ENCODE measurements around the gene IL4.

Gene IL4

GRCh38 chr5:132675936-132676689 is 2.3 kb downstream of the IL4 start:
- TF ChIP-seq CTCF (conservative IDR thresholded peaks at IDR 0.05; ENCODE audit: low read length), result no peak
- no peak for DNase-seq (ENCODE audit: low read depth)
- H3K4me3 ChIP-seq (ENCODE audit: low read length), result no peak overlapping the region

DNA sequence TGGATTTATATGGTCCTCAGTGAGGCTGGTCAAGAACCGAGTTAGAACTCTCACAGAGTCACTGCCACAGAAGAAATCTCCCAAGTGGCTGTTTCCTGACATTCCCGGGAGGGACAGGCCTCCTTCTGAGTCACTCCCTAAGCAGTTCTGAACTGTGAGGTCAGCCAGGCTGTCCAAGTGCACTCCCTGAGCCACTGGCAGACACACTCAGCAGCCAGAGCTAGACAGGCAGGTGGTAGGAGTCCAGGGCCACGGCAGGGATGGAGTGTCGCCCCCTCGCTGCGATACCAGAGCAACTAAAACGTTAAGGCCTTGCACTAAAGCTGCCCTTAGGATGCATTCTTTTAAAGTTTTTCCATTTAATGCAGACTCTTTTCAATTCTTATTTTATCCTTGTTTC is 3.4 kb downstream of the IL4 start:
- no peak overlapping the region for H3K4me3 ChIP-seq (ENCODE audit: low read length)
- TF ChIP-seq CTCF (conservative IDR thresholded peaks at IDR 0.05; ENCODE audit: low read length), result peak; percentile 46
- DNase-seq (ENCODE audit: low read depth), result peak; percentile 86

- DNase-seq (ENCODE audit: low read depth), result no peak
- TF ChIP-seq CTCF (conservative IDR thresholded peaks at IDR 0.05; ENCODE audit: low read length), result no peak
- no peak overlapping the region for H3K4me3 ChIP-seq (ENCODE audit: low read length)
These were observed 4.1 kb downstream of the IL4 start for GRCh38 chr5:132677682-132678400.

DNA sequence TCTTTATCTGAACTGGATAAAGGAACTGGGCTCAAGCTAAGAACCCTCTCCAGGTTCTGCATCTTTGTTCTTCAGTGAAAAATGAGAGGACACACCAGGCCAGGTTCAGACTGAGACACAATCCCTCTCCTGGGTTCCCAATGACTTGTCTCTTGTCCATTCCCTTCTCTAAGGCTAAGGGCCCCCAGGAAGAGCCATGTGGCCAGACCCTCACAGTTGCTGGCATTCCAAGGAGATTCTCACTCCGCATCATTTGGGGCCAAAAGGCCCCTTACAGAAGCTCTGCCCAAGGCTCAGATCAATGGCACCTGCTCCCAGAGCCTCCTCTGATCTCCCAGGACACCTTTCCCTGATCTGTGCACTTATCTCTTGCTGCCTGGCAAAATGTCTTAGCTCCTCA is 4.9 kb downstream of the IL4 start:
- no peak overlapping the region for H3K4me3 ChIP-seq (ENCODE audit: low read length)
- no peak for DNase-seq (ENCODE audit: low read depth)
- no peak for TF ChIP-seq CTCF (conservative IDR thresholded peaks at IDR 0.05; ENCODE audit: low read length)

- no peak for TF ChIP-seq CTCF (conservative IDR thresholded peaks at IDR 0.05; ENCODE audit: low read length)
- no peak for DNase-seq (ENCODE audit: low read depth)
- no peak overlapping the region for H3K4me3 ChIP-seq (ENCODE audit: low read length)
These were observed 5.4 kb downstream of the IL4 start for GRCh38 chr5:132679166-132679565.

GRCh38 chr5:132679717-132680380 is 6.1 kb downstream of the IL4 start:
- TF ChIP-seq CTCF (conservative IDR thresholded peaks at IDR 0.05; ENCODE audit: low read length), result no peak
- H3K4me3 ChIP-seq (ENCODE audit: low read length), result no peak overlapping the region
- no peak for DNase-seq (ENCODE audit: low read depth)
